ENCODE results near the gene ARHGEF37.
"Not testable (repeated sequence)": the region's sequence is repeated elsewhere in the genome, so short reads cannot be mapped to it uniquely, and the experiment has no call there.

Gene ARHGEF37

GRCh38 chr5:149645725-149646124 is 64.4 kb downstream of the ARHGEF37 start:
- Mint-ChIP-seq H3K4me1 (peaks cover 2% of the 10 kb centered on the region), H3K36me3 (no peaks in the 10 kb centered on the region), H3K9me3 (no peaks in the 10 kb centered on the region), H3K27ac (no peak overlapping the region), H3K27me3 (no peaks in the 10 kb centered on the region), H3K4me3 (no peak overlapping the region)
- CTCF ChIA-PET: interaction anchor here (1.3 to 14.5 kb wide), 2 partner anchors 11 to 182 kb away, joined by 3 to 212 read pairs; no protein-coding TSS in a partner anchor
- DNase-seq: no peak

GRCh38 chr5:149646564-149646963 is 65.3 kb downstream of the ARHGEF37 start:
- no peaks in the 10 kb centered on the region for H3K27me3 Mint-ChIP-seq
- H3K4me1 Mint-ChIP-seq: peaks cover 2% of the 10 kb centered on the region
- no peak for DNase-seq
- H3K36me3 Mint-ChIP-seq: no peaks in the 10 kb centered on the region
- CTCF ChIA-PET: interaction anchor here (0.6 to 14.5 kb wide), 3 partner anchors 10 to 189 kb away, joined by 3 to 212 read pairs (median 3); no protein-coding TSS in a partner anchor
- no peak overlapping the region for H3K27ac Mint-ChIP-seq
- no peak overlapping the region for H3K4me3 Mint-ChIP-seq
- H3K9me3 Mint-ChIP-seq: no peaks in the 10 kb centered on the region

- Mint-ChIP-seq H3K36me3 (no peaks in the 10 kb centered on the region), H3K27ac (no peak overlapping the region), H3K4me3 (no peak overlapping the region), H3K9me3 (no peaks in the 10 kb centered on the region), H3K27me3 (no peaks in the 10 kb centered on the region), H3K4me1 (peaks cover 2% of the 10 kb centered on the region)
- CTCF ChIA-PET: no interaction called here
- no peak for DNase-seq
Measured at GRCh38 chr5:149647334-149647733, 66.0 kb downstream of the ARHGEF37 start.

GRCh38 chr5:149648464-149649393 is 67.4 kb downstream of the ARHGEF37 start:
- H3K27me3 Mint-ChIP-seq, H3K36me3 Mint-ChIP-seq, H3K4me3 Mint-ChIP-seq, H3K4me1 Mint-ChIP-seq, H3K9me3 Mint-ChIP-seq: not testable (repeated sequence)
- DNase-seq: peak; percentile 37
- H3K27ac Mint-ChIP-seq: peak overlapping the region; percentile 50
- CTCF ChIA-PET: interaction anchor here (0.5 to 1.5 kb wide), 6 partner anchors 10 to 195 kb away, joined by 3 to 9 read pairs (median 4); no protein-coding TSS in a partner anchor

- CTCF ChIA-PET: interaction anchor here (0.9 to 1.4 kb wide), 3 partner anchors 11 to 178 kb away, joined by 3 to 6 read pairs (median 4); no protein-coding TSS in a partner anchor
- not testable (repeated sequence) for H3K4me1 Mint-ChIP-seq, DNase-seq, H3K27me3 Mint-ChIP-seq, H3K4me3 Mint-ChIP-seq, H3K27ac Mint-ChIP-seq, H3K36me3 Mint-ChIP-seq, H3K9me3 Mint-ChIP-seq
Measured at GRCh38 chr5:149649730-149650129, 68.4 kb downstream of the ARHGEF37 start.

GRCh38 chr5:149651686-149652085 is 70.4 kb downstream of the ARHGEF37 start:
- DNase-seq: peak; percentile 45
- no peaks in the 10 kb centered on the region for H3K4me1 Mint-ChIP-seq
- H3K9me3 Mint-ChIP-seq: peaks cover 7% of the 10 kb centered on the region
- peaks cover 5% of the 10 kb centered on the region for H3K27me3 Mint-ChIP-seq
- CTCF ChIA-PET: interaction anchor here (0.9 to 1.6 kb wide), 6 partner anchors 16 to 339 kb away, joined by 3 to 5 read pairs (median 4); no protein-coding TSS in a partner anchor
- H3K4me3 Mint-ChIP-seq: no peak overlapping the region
- no peaks in the 10 kb centered on the region for H3K36me3 Mint-ChIP-seq
- H3K27ac Mint-ChIP-seq: peak overlapping the region; percentile 26

- H3K27me3 Mint-ChIP-seq: peaks cover 9% of the 10 kb centered on the region
- no peaks in the 10 kb centered on the region for H3K4me1 Mint-ChIP-seq
- CTCF ChIA-PET: interaction anchor here (1.0 to 1.6 kb wide), 7 partner anchors 15 to 310 kb away, joined by 4 to 5 read pairs (median 4); no protein-coding TSS in a partner anchor
- no peak overlapping the region for H3K27ac Mint-ChIP-seq
- no peak for DNase-seq
- H3K36me3 Mint-ChIP-seq: no peaks in the 10 kb centered on the region
- peaks cover 10% of the 10 kb centered on the region for H3K9me3 Mint-ChIP-seq
- no peak overlapping the region for H3K4me3 Mint-ChIP-seq
Measured at GRCh38 chr5:149652697-149653096, 71.4 kb downstream of the ARHGEF37 start.

- peaks cover 12% of the 10 kb centered on the region for H3K27me3 Mint-ChIP-seq
- CTCF ChIA-PET: no interaction called here
- no peak overlapping the region for H3K4me3 Mint-ChIP-seq
- H3K36me3 Mint-ChIP-seq: no peaks in the 10 kb centered on the region
- DNase-seq: no peak
- peaks cover 10% of the 10 kb centered on the region for H3K9me3 Mint-ChIP-seq
- H3K27ac Mint-ChIP-seq: no peak overlapping the region
- H3K4me1 Mint-ChIP-seq: no peaks in the 10 kb centered on the region
Measured at GRCh38 chr5:149654231-149654630, 72.9 kb downstream of the ARHGEF37 start.

- no peak overlapping the region for H3K27ac Mint-ChIP-seq
- CTCF ChIA-PET: interaction anchor here (2.1 to 2.2 kb wide), 2 partner anchors 168 to 172 kb away, joined by 7 to 19 read pairs; no protein-coding TSS in a partner anchor
- peaks cover 10% of the 10 kb centered on the region for H3K9me3 Mint-ChIP-seq
- H3K27me3 Mint-ChIP-seq: peaks cover 12% of the 10 kb centered on the region
- no peaks in the 10 kb centered on the region for H3K36me3 Mint-ChIP-seq
- no peak for DNase-seq
- no peaks in the 10 kb centered on the region for H3K4me1 Mint-ChIP-seq
- no peak overlapping the region for H3K4me3 Mint-ChIP-seq
Measured at GRCh38 chr5:149654883-149655505, 73.7 kb downstream of the ARHGEF37 start.

- Mint-ChIP-seq H3K27ac (no peak overlapping the region), H3K4me3 (no peak overlapping the region), H3K4me1 (no peaks in the 10 kb centered on the region), H3K9me3 (peaks cover 10% of the 10 kb centered on the region), H3K36me3 (no peaks in the 10 kb centered on the region), H3K27me3 (peaks cover 12% of the 10 kb centered on the region)
- peak; percentile 54 for DNase-seq
- CTCF ChIA-PET: interaction anchor here (0.6 to 2.2 kb wide), 17 partner anchors 11 to 344 kb away, joined by 3 to 19 read pairs (median 3); partner anchors contain the start of genes HMGXB3 and TIGD6
Measured at GRCh38 chr5:149656576-149657182, 75.4 kb downstream of the ARHGEF37 start.

GRCh38 chr5:149657324-149657723 is 76.0 kb downstream of the ARHGEF37 start:
- CTCF ChIA-PET: interaction anchor here (1.1 to 2.2 kb wide), 10 partner anchors 10 to 334 kb away, joined by 3 to 19 read pairs (median 5); no protein-coding TSS in a partner anchor
- DNase-seq: no peak
- Mint-ChIP-seq H3K36me3 (no peaks in the 10 kb centered on the region), H3K27me3 (peaks cover 12% of the 10 kb centered on the region), H3K4me3 (no peak overlapping the region), H3K4me1 (no peaks in the 10 kb centered on the region), H3K27ac (no peak overlapping the region), H3K9me3 (peaks cover 10% of the 10 kb centered on the region)

GRCh38 chr5:149658299-149658698 is 77.0 kb downstream of the ARHGEF37 start:
- H3K9me3 Mint-ChIP-seq: peaks cover 10% of the 10 kb centered on the region
- CTCF ChIA-PET: interaction anchor here (0.6 to 0.9 kb wide), 2 partner anchors 9 to 300 kb away, joined by 3 read pairs; no protein-coding TSS in a partner anchor
- no peak overlapping the region for H3K4me3 Mint-ChIP-seq
- no peak for DNase-seq
- no peaks in the 10 kb centered on the region for H3K36me3 Mint-ChIP-seq
- H3K4me1 Mint-ChIP-seq: no peaks in the 10 kb centered on the region
- H3K27me3 Mint-ChIP-seq: peaks cover 12% of the 10 kb centered on the region
- no peak overlapping the region for H3K27ac Mint-ChIP-seq

- Mint-ChIP-seq H3K36me3 (no peaks in the 10 kb centered on the region), H3K4me1 (no peaks in the 10 kb centered on the region), H3K4me3 (no peak overlapping the region), H3K9me3 (peaks cover 9% of the 10 kb centered on the region), H3K27ac (no peak overlapping the region), H3K27me3 (peaks cover 4% of the 10 kb centered on the region)
- CTCF ChIA-PET: interaction anchor here (1.0 kb wide), 1 partner anchor 164 kb away, joined by 3 read pairs; no protein-coding TSS in a partner anchor
- no peak for DNase-seq
Measured at GRCh38 chr5:149664083-149664482, 82.8 kb downstream of the ARHGEF37 start.

All from activated naive CD4-positive, alpha-beta T cell treated with anti-CD3 and anti-CD28 coated beads, Interleukin-2, amount 10 ng/mL, durations not matched to agents 7 days and 5 days (primary cell).